GM18499 (cell line): ENCODE results near the gene QSOX2.

Experiments
- ATAC-seq: cut with Tn5 transposase; IDR thresholded peaks from one replicate; pipeline ENCODE4 v1.9.1; 2021; ENCODE audit warnings: moderate number of reproducible peaks; ENCODE audit not compliant: insufficient read depth, unreplicated experiment

The QSOX2 gene

GRCh38 chr9:136252846-136253245 lies 7.2 kb upstream of the QSOX2 start:
- ATAC-seq, result no peak

- ATAC-seq, result no peak
Measured at GRCh38 chr9:136252281-136252680, 6.7 kb upstream of the QSOX2 start.

- no peak for ATAC-seq
Measured at GRCh38 chr9:136251264-136252115, 5.9 kb upstream of the QSOX2 start.

GRCh38 chr9:136250676-136251075 lies 5.1 kb upstream of the QSOX2 start:
- no peak for ATAC-seq

GRCh38 chr9:136249877-136250559 lies 4.4 kb upstream of the QSOX2 start:
- ATAC-seq, result no peak

GRCh38 chr9:136248951-136249876 lies 3.6 kb upstream of the QSOX2 start:
- ATAC-seq, result no peak

GRCh38 chr9:136247947-136248637 lies 2.5 kb upstream of the QSOX2 start:
- no peak for ATAC-seq

GRCh38 chr9:136247551-136247916 lies 1.9 kb upstream of the QSOX2 start:
- no peak for ATAC-seq

- ATAC-seq, result no peak
Measured at GRCh38 chr9:136246849-136247550, 1.4 kb upstream of the QSOX2 start.

- no peak for ATAC-seq
Measured at GRCh38 chr9:136244969-136245218, 718 bp downstream of the QSOX2 start.

GRCh38 chr9:136244122-136244968 lies 1.3 kb downstream of the QSOX2 start:
- no peak for ATAC-seq

GRCh38 chr9:136243631-136244030 lies 2.0 kb downstream of the QSOX2 start:
- no peak for ATAC-seq

GRCh38 chr9:136242918-136243525 lies 2.6 kb downstream of the QSOX2 start:
- no peak for ATAC-seq

- ATAC-seq, result no peak
Measured at GRCh38 chr9:136242248-136242647, 3.4 kb downstream of the QSOX2 start.

GRCh38 chr9:136241542-136241941 lies 4.1 kb downstream of the QSOX2 start:
- no peak for ATAC-seq

GRCh38 chr9:136240941-136241340 lies 4.7 kb downstream of the QSOX2 start:
- no peak for ATAC-seq

GRCh38 chr9:136239983-136240330 lies 5.7 kb downstream of the QSOX2 start:
- no peak for ATAC-seq

GRCh38 chr9:136239135-136239982 lies 6.3 kb downstream of the QSOX2 start:
- no peak for ATAC-seq
